Lung (tissue), 12 donors: ENCODE measurements around the gene ASTL. TPM values are rescaled to one million over a fixed set of nuclear protein-coding genes. Genes with fewer than 3 reads are reported as not detected.

Experiments
- ATAC-seq: fragments of 200-7000 bp; cut with Tn5 transposase; one replicate; pipeline ENCODE4 v1.9.1; 2020; ENCODE audit warnings: moderate number of reproducible peaks; ENCODE audit not compliant: insufficient read depth, low FRiP score
- DNase-seq, 3 donors: peaks; one replicate each; pipeline ENCODE4 v3.0.0-alpha.2; 2013 to 2017
- H3K27ac ChIP-seq, 2 donors: one replicate each; pipeline ENCODE4 v1.5.1; 2013; ENCODE audit warnings: mild to moderate bottlenecking in 2 of 2, moderate library complexity in 2 of 2, control low read depth in 1 of 2, inconsistent platforms in 1 of 2, low read depth in 1 of 2, low read length in 1 of 2
- H3K27me3 ChIP-seq, 3 donors: one replicate each; pipeline ENCODE4 v1.5.1; 2013; ENCODE audit warnings: low read length in 2 of 3; ENCODE audit not compliant: control insufficient read depth in 3 of 3, insufficient read depth in 3 of 3
- H3K36me3 ChIP-seq, 4 donors: one replicate each; pipeline ENCODE4 v1.5.1; 2013; ENCODE audit warnings: low read length in 4 of 4, mild to moderate bottlenecking in 1 of 4, moderate library complexity in 1 of 4; ENCODE audit not compliant: control insufficient read depth in 4 of 4, insufficient read depth in 4 of 4
- H3K4me1 ChIP-seq, 5 donors: one replicate each; pipeline ENCODE4 v1.5.1; 2013; ENCODE audit warnings: low read length in 5 of 5, mild to moderate bottlenecking in 2 of 5, moderate library complexity in 1 of 5; ENCODE audit not compliant: control insufficient read depth in 5 of 5, insufficient read depth in 5 of 5
- H3K4me3 ChIP-seq: one replicate; pipeline ENCODE4 v1.5.1; 2013; ENCODE audit warnings: mild to moderate bottlenecking, control low read depth, moderate library complexity
- H3K9ac ChIP-seq, 2 donors: one replicate each; pipeline ENCODE4 v1.5.1; 2013; ENCODE audit warnings: low read length in 2 of 2, control low read depth in 1 of 2; ENCODE audit not compliant: insufficient read depth in 1 of 2
- H3K9me3 ChIP-seq, 4 donors: one replicate each; pipeline ENCODE4 v1.5.1; 2013; ENCODE audit warnings: low read length in 3 of 4, mild to moderate bottlenecking in 1 of 4, moderate library complexity in 1 of 4; ENCODE audit not compliant: control insufficient read depth in 4 of 4, insufficient read depth in 3 of 4
- WGBS, 2 donors: extraction: QIAGEN DNeasy Blood & Tissue Kit; methylation state at CpG; one replicate each; pipeline ENCODE4 v1.1.7; 2013; 5-methylcytosine and 5-hydroxymethylcytosine counted together
- polyA plus RNA-seq, 2 donors: library from polyadenylated mRNA; stranded (reverse); fragments of 200-250 nt; gene quantifications; one replicate each; pipeline ENCODE4 v1.2.1, GENCODE V29; 2013
- total RNA-seq, 2 donors: library from RNA; depleted of rRNA in 1 of 2; stranded (reverse); fragments of >200 nt in 1 of 2; gene quantifications; one replicate each; pipeline ENCODE4 v1.2.1, GENCODE V29; 2014 to 2021
- TF ChIP-seq, protein P1 (sequence below): IDR thresholded peaks from 2 replicates; pipeline ENCODE4 v1.5.1; 2012; ENCODE audit warnings: mild to moderate bottlenecking; ENCODE audit errors: control extremely low read depth, extremely low read depth
- donor health status: control.
- donor health status: control.
- donor health status: Bipolar disorder and iron deficiency.
- donor health status: healthy.
- donor health status: DM: yes; HTN: yes; CAD: no.

The ASTL gene
- total and polyA plus RNA-seq, 4 donors = 0.14 to 0.34 TPM; not detected in 2

DNA sequence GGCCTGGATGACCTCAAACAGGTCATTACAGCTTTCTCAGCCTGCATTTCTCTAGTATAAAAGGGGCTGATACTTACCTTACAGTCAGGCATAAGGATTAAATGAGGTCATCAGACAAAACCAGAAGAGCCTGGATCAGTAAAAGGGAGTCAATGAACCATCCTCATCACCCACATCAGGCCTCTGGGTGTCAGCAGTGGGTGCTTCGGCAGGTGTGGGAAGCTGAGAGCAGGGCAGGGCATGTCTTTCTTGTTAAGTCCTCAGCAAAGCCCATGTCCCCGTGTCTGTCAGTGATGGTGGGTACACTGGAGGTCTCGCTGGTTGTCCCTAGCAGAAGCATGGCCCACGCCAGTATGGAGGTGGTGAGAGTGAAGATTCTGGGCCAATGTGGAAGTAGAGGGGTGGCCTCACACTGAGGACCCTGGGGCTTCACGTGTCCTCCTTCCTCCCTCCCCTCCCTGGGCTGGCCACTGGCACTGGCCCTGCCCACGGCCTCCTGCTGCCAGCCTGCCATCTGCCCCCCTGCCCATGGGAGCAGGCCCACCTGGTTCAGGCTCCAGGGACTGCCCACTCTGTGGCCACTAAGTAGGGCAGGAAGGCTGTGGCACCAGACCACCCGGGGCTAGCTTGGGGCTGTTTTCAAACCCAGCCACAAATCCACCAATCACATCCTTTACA lies 26.3 kb downstream of the ASTL start:
- TF ChIP-seq, protein P1, sequence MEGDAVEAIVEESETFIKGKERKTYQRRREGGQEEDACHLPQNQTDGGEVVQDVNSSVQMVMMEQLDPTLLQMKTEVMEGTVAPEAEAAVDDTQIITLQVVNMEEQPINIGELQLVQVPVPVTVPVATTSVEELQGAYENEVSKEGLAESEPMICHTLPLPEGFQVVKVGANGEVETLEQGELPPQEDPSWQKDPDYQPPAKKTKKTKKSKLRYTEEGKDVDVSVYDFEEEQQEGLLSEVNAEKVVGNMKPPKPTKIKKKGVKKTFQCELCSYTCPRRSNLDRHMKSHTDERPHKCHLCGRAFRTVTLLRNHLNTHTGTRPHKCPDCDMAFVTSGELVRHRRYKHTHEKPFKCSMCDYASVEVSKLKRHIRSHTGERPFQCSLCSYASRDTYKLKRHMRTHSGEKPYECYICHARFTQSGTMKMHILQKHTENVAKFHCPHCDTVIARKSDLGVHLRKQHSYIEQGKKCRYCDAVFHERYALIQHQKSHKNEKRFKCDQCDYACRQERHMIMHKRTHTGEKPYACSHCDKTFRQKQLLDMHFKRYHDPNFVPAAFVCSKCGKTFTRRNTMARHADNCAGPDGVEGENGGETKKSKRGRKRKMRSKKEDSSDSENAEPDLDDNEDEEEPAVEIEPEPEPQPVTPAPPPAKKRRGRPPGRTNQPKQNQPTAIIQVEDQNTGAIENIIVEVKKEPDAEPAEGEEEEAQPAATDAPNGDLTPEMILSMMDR = no peak
- H3K9me3 ChIP-seq = no peaks in the 10 kb centered on the region
- 81 to 96% methylated on average over 6 to 7 of the region's 7 CpGs for WGBS, 2 donors
- DNase-seq (no peak), ATAC-seq (no peak)
- H3K27me3 ChIP-seq = peaks cover 0 to 12% (median 0%) of the 10 kb centered on the region in 3 donors
- H3K4me3 ChIP-seq = no peak overlapping the region
- no peak overlapping the region for H3K9ac ChIP-seq
- H3K4me1 ChIP-seq = peaks cover 0 to 13% (median 6%) of the 10 kb centered on the region in 5 donors
- no peak overlapping the region for H3K27ac ChIP-seq
- no peaks in the 10 kb centered on the region for H3K36me3 ChIP-seq

DNA sequence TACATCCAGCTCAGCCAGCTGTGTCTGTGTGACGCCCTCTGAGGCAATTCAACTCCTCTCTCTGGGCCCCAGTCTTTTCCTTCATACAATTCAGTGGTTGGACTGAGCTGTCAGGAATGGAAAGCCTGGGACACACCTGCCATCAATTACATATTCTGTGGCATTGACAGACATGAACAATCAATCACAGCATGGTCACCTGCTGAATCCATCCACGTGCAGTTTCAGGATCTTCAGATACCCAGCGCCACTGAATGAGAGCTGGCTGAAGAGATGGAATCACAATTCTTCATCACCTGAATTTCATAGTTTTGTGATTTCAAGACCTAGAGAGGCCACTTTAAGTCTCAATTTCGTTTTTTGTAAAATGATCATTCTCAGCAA lies 27.1 kb downstream of the ASTL start:
- Histone ChIP-seq H3K4me1 (peaks cover 0 to 13% (median 6%) of the 10 kb centered on the region in 5 donors), H3K27me3 (peaks cover 0 to 12% (median 0%) of the 10 kb centered on the region in 3 donors), H3K27ac (no peak overlapping the region), H3K9me3 (no peaks in the 10 kb centered on the region), H3K36me3 (no peaks in the 10 kb centered on the region), H3K9ac (no peak overlapping the region), H3K4me3 (no peak overlapping the region)
- ATAC-seq (no peak), DNase-seq (no peak)
- TF ChIP-seq, protein P1 = no peak
- WGBS, 2 donors = 80 to 91% methylated on average over 4 of the region's 4 CpGs

DNA sequence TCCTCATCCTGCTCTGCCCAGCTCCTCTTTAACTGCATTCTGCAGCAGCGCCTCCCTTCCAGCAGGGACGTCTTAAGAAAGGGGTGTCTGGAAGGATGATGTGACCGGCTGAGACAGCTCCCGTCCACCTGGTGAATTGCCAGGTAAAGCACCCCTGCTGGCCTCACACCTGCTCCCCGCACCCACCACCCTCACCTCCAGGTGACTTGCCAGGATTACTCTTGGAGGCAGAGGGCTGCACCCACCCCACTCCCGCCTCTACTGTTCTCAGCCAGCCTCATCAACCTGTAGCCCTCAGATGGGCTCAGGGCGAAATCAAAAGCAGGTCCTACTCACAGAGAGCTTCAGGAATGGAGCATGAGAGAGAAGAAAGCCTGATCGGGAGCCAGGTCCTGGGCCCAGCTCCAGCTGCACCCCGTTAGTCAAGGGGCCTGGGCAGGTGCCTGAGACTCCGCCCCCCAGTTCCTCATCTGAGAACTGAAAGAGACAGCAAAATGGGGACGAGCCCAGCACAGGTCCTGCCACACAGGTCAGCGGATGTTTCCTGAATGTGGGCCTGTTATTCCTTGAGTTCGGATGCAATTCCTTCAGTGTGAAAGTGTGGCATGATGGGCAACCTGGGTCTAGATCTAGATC lies 27.6 kb downstream of the ASTL start:
- H3K9me3 ChIP-seq = peaks cover 0 to 3% (median 0%) of the 10 kb centered on the region in 4 donors
- peaks cover 0 to 8% (median 0%) of the 10 kb centered on the region in 3 donors for H3K27me3 ChIP-seq
- no peak for ATAC-seq
- no peak for DNase-seq
- WGBS, 2 donors = 84 to 85% methylated on average over 13 of the region's 13 CpGs
- TF ChIP-seq, protein P1 = no peak
- peaks cover 0 to 12% (median 6%) of the 10 kb centered on the region in 5 donors for H3K4me1 ChIP-seq
- no peaks in the 10 kb centered on the region for H3K36me3 ChIP-seq
- no peak overlapping the region for H3K9ac ChIP-seq
- no peak overlapping the region for H3K4me3 ChIP-seq
- no peak overlapping the region for H3K27ac ChIP-seq
